GM18507 (cell line): Measurements from ENCODE around the gene NEB.

ENCODE experiments used
- DNase-seq: peaks from one replicate; pipeline ENCODE4 v3.0.0; 2011; ENCODE audit warnings: low read depth; ENCODE audit not compliant: insufficient read length; ENCODE audit errors: extremely low spot score
- FAIRE-seq: peaks from 2 replicates; lab custom pipeline; 2011; peaks lifted over from hg19 to GRCh38; lab: Jason Lieb, UNC

NEB gene

GRCh38 chr2:151522556-151522955, 211.7 kb downstream of the NEB start:
- DNase-seq = no peak
- no peak for FAIRE-seq

DNA sequence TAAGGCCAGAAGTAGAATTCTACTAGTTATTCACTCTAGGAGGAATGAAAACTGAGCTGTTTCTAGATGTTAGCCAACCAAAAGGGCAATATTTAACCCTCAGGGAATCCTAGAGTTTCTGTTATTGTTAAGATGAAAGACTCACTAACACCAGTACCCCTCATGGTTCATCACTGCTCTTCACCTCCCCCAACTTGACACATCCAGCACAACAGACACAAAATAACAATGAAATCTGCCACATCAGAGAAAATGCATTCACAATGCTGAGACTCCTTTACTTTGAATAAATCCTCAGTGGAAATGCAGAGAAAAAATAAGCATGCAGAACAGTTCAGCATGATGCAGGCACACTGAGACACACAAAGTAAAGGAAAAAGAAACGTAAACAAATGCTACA, 213.3 kb downstream of the NEB start:
- DNase-seq (no peak), FAIRE-seq (no peak)

DNA sequence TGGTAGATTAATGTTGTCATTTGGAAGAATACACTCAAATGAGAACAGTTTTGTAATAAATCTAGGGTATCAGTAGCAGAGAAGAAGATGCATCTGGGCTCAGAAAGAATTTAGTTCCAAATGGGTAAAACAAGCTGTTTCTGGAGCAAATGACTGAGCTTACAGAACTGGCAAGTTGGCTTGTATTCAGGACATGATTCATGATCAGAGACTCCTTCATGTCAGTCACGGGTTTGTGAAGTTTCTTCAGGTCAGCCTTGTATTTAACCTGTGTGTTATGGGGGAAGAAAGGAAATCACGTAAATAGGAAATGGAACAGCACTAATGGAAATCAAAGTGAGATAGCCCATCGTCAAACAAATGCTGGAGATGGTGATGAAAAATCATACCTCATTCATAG, 215.5 kb downstream of the NEB start:
- no peak for FAIRE-seq
- no peak for DNase-seq

GRCh38 chr2:151508519-151508918, 225.8 kb downstream of the NEB start:
- FAIRE-seq = no peak
- DNase-seq = no peak

GRCh38 chr2:151506170-151506569, 228.1 kb downstream of the NEB start:
- no peak for FAIRE-seq
- no peak for DNase-seq

DNA sequence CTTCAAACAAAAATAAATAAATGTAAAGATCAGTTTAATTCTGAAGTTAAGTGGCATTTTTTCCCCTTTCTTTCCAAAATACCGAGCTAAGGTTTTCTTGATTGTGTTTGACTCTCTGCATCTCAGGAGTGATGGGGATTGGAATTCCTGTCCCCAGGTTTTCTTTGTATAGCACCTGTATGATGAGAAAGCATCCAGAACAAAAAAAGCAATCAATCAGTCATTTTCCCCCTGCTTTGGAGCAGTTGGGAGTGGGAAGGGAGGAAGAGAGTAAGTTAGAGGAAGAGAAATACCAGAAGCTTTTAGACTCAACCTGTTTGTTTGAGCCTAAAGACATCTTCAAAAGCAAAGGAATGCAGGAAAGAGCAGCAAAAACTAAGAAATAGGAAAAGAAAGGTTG, 236.1 kb downstream of the NEB start:
- DNase-seq (no peak), FAIRE-seq (no peak)

DNA sequence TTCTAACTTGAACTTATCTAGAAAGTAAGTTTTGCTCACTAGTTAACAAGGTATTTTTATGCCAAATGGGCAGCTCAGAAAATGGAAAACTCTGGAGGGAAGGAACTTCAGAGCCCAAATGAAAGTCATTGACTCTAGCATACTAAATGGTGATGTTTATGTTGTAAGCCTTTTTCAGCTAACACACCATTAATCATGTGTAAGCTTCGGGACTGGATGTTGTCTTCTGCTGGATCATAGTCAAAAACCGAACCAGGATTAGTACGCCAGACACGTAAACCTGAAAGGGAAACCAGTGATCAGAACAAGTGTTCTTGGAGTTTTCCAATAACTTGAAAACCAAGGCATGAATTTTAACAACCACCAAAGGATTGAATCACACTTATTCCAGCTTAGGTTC, 242.8 kb downstream of the NEB start:
- no peak for FAIRE-seq
- no peak for DNase-seq

GRCh38 chr2:151490276-151490675, 244.0 kb downstream of the NEB start:
- FAIRE-seq = no peak
- no peak for DNase-seq

GRCh38 chr2:151486053-151486452, 248.2 kb downstream of the NEB start:
- DNase-seq (no peak), FAIRE-seq (no peak)

DNA sequence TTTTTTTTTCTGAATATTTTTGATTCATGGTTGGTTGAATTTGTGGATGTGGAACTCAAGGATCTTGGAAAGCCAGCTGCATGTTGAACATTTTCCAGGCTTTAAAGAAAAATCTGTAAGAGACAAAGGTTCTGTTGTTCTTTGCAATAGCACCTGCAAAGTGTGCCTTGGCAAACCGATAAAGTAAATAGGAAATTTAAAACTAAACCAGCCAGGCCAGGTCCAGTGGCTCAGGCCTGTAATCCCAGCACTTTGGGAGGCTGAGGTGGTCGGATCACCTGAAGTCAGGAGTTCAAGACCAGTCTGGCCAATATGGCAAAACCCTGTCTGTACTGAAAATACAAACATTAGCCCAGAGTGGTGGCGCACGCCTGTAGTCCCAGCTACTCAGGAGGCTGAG, 250.2 kb downstream of the NEB start:
- no peak for DNase-seq
- no peak for FAIRE-seq

DNA sequence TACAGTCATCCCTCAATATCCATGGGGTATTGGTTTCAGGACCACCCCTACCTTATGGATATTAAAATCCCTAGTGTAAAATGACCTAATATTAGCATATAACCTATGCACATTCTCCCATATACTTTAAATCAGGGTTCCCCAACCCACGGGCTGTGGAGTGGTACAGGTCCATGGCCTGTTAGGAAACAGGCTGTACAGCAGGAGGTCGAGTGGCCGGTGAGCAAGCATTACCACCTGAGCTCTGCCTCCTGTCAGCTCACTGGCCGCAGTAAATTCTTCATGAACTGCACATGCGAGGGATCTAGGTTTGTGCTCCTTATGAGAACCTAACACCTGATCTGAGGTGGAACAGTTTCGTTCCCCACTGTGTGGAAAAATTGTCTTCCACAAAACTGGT, 250.7 kb downstream of the NEB start:
- no peak for FAIRE-seq

DNA sequence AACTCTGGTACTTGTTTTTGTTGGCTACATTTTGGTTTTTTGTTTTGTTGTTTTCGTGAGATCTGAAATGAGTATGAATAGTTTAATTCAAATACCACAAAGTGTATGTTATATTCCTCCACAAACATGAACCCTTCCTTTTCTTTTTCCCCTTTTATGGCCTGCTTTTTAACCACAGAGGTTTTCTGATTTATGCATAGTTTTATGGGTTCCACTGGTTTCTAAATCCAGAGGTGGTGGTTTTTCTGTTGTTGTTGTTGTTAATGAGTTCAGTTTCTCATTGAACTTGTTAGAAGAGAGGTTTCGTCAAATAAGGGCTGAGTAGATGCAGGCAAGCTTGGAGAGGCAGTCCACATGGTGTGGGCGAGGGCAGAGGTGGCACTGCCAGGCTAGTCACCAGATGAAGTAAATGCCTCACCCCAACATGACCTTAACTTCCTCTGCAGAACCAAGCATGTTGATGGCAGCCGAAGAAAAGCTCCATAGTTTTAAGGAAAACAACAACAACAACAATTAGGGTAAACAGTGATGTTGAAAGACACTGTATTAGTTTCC, 252.0 kb downstream of the NEB start:
- DNase-seq (no peak), FAIRE-seq (no peak)

More for the DNA sequence above, 250.7 kb downstream of the NEB start:
- no peak for DNase-seq

DNA sequence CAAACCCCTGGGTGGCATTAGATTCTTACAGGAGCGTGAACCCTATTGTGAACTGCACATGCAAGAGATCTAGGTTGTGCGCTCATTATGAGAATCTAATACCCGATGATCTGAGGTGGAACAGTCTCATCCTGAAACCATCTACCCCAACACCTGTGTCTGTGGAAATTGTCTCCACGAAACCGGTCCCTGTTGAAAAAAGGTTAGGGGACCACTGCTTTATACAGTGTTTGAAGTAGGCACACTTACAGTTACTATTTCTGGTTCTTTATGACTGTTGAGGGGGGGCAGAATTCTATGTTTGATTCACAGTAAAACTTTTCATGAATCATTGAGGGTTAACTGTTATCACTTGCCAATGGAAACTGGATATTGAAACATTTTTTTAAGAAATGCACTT, 252.5 kb downstream of the NEB start:
- FAIRE-seq (peak; percentile 18), DNase-seq (no peak)

DNA sequence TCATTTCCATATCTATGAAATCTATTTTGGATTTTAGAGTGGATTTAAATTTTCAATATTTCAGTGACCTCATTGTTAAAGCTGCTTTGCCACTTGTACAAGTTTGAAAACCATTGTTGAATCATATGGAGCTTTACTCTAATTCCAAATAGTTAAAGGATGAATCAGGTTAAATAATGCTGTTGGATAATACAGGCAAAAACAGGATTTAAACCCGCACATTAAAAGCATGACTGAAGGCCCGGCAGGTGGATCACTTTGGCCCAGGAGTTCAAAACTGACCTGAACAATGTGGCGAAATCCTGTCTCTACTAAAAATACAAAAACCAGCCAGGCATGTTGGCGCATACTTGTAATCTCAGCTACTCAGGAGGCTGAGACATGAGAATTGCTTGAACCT, 256.3 kb downstream of the NEB start:
- FAIRE-seq = no peak
- DNase-seq = no peak

GRCh38 chr2:151476287-151476686, 258.0 kb downstream of the NEB start:
- DNase-seq = no peak
- no peak for FAIRE-seq

- peak; percentile 41 for FAIRE-seq
- no peak for DNase-seq
Measured at GRCh38 chr2:151475071-151475470, 259.2 kb downstream of the NEB start.

GRCh38 chr2:151472966-151473365, 261.3 kb downstream of the NEB start:
- DNase-seq = no peak
- FAIRE-seq = no peak

GRCh38 chr2:151470556-151470955, 263.7 kb downstream of the NEB start:
- DNase-seq = no peak
- FAIRE-seq = no peak

GRCh38 chr2:151465771-151466170, 268.5 kb downstream of the NEB start:
- no peak for FAIRE-seq
- DNase-seq = no peak

DNA sequence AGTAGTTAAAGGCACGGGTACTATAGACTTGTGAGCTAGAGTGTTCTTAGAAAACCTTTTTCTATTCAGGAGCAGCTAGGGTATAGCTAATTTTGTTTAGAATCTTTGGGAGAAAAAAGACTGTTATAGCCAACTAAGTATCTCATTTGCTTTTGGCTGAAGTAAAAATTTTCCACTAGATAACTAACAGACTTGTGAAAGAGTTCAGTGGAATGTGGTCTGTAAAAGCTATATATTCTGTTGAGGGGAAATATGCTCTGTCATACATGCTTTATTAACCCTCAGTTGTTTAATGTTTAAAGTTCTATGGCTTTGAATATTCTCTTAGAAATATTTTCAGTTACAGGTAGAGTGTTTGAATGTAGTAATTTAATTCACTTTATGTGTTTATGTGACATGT, 274.9 kb downstream of the NEB start:
- FAIRE-seq = peak; percentile 26
- DNase-seq = no peak

- no peak for DNase-seq
- no peak for FAIRE-seq
Measured at GRCh38 chr2:151439127-151439526, 295.1 kb downstream of the NEB start.

- DNase-seq (no peak), FAIRE-seq (no peak)
Measured at GRCh38 chr2:151438506-151438905, 295.8 kb downstream of the NEB start.
